Astrocyte (in vitro differentiated cells and primary cell): Measurements from ENCODE around the gene KRT36.

ENCODE experiments used
- EZH2 ChIP-seq: IDR thresholded peaks from 2 replicates; pipeline ENCODE4 v1.6.1; 2012; ENCODE audit warnings: mild to moderate bottlenecking, low read length, inconsistent platforms; ENCODE audit not compliant: insufficient read depth
- TF ChIP-seq, protein P1 (sequence below): IDR thresholded peaks from 2 replicates; pipeline ENCODE4 v1.5.1; 2011; ENCODE audit warnings: low read depth, mild to moderate bottlenecking, inconsistent platforms, low read length, moderate library complexity; ENCODE audit not compliant: insufficient read depth

DNA sequence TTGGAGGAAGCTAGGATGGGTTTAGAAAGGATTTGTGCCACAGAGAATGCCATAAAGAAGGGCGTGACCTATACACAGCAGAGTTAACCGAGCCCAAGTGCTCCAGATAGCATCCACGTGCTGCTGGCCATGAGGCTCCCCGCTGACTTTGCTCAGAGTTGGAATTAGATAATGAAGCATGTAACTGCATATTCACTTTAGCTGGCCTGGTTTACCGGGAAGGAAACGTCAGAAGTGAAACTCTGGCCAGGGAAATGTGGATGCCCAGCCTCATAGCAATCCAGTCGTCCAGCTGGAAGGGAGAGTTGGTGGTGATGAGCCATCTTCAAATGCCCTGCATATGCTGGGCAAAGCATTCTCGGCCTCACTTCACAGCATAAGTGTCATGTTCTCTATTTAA is 14.8 kb downstream of the KRT36 start:
- TF ChIP-seq EZH2: no peak
- TF ChIP-seq, protein P1, sequence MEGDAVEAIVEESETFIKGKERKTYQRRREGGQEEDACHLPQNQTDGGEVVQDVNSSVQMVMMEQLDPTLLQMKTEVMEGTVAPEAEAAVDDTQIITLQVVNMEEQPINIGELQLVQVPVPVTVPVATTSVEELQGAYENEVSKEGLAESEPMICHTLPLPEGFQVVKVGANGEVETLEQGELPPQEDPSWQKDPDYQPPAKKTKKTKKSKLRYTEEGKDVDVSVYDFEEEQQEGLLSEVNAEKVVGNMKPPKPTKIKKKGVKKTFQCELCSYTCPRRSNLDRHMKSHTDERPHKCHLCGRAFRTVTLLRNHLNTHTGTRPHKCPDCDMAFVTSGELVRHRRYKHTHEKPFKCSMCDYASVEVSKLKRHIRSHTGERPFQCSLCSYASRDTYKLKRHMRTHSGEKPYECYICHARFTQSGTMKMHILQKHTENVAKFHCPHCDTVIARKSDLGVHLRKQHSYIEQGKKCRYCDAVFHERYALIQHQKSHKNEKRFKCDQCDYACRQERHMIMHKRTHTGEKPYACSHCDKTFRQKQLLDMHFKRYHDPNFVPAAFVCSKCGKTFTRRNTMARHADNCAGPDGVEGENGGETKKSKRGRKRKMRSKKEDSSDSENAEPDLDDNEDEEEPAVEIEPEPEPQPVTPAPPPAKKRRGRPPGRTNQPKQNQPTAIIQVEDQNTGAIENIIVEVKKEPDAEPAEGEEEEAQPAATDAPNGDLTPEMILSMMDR: no peak
